Endothelial cell of umbilical vein (primary cell): ENCODE results near the gene PDLIM5. TPM values are rescaled to one million over a fixed set of nuclear protein-coding genes. Genes with fewer than 3 reads are reported as not detected.

Experiments used
- BruUV-seq: library from RNA; stranded (reverse); fragments of 400-500 nt; replicated peaks from 2 replicates; lab custom pipeline; 2021; lab: Mats Ljungman, UMichigan
- CTCF ChIA-PET: fragments of 300-600, 350-600 bp; sonication (Branson Sonifier 250); formaldehyde crosslinking; loops from one replicate; lab custom pipeline; 2021; ENCODE audit warnings: antibody characterized with exemption, inconsistent platforms; lab: Charles Lee
- POLR2A ChIA-PET: fragments of 300-600, 350-600 bp; sonication (Branson Sonifier 250); formaldehyde crosslinking; loops from one replicate; lab custom pipeline; 2021; ENCODE audit warnings: antibody characterized with exemption, inconsistent platforms; lab: Charles Lee
- DNase-seq: peaks from one replicate; pipeline ENCODE4 v3.0.0-alpha.2; 2011; ENCODE audit warnings: low read depth, low spot score
- FAIRE-seq: peaks from 2 replicates; lab custom pipeline; 2011; peaks lifted over from hg19 to GRCh38; lab: Jason Lieb, UNC
- H2AFZ ChIP-seq: 2 replicates; pipeline ENCODE4 v1.6.0; 2012; ENCODE audit warnings: low read depth, low read length, control low read depth, inconsistent platforms
- H3K27ac ChIP-seq: 2 replicates; pipeline ENCODE4 v1.5.1; 2011; ENCODE audit warnings: low read depth, mild to moderate bottlenecking, control low read depth, low read length, moderate library complexity; ENCODE audit not compliant: insufficient read depth
- H3K27me3 ChIP-seq, 2 experiments: 2 replicates each; pipeline versions ENCODE4 v1.6.0 to v1.6.1; 2011; ENCODE audit warnings: low read length in 2 of 2, mixed read lengths in 1 of 2; ENCODE audit not compliant: control insufficient read depth in 2 of 2, insufficient read depth in 2 of 2
- H3K36me3 ChIP-seq, 2 experiments: 2 replicates in 1 of 2; 3 replicates in 1 of 2; pipeline ENCODE4 v1.5.1; 2011; ENCODE audit warnings: low read length in 2 of 2, mild to moderate bottlenecking in 1 of 2, moderate library complexity in 1 of 2; ENCODE audit not compliant: control insufficient read depth in 2 of 2, insufficient read depth in 2 of 2; ENCODE audit errors: extremely low read depth in 1 of 2
- H3K4me1 ChIP-seq: 3 replicates; pipeline ENCODE4 v1.5.1; 2011; ENCODE audit warnings: mild to moderate bottlenecking, low read length; ENCODE audit not compliant: control insufficient read depth, insufficient read depth; ENCODE audit errors: extremely low read depth
- H3K4me2 ChIP-seq: 2 replicates; pipeline ENCODE4 v1.6.1; 2011; ENCODE audit warnings: low read length, control low read depth, mixed read lengths; ENCODE audit not compliant: insufficient read depth
- H3K4me3 ChIP-seq, 3 experiments: fragments of 200-600 bp in 1 of 3; sonication (generic), shearing (Covaris generic) in 1 of 3; replicated peaks in 1 of 3; 2 replicates each; pipeline ENCODE4 v1.5.1; 2011 to 2016; ENCODE audit warnings: control low read depth in 3 of 3, low read length in 3 of 3, mild to moderate bottlenecking in 2 of 3, inconsistent platforms in 1 of 3, low read depth in 1 of 3, moderate library complexity in 1 of 3; ENCODE audit not compliant: insufficient read depth in 1 of 3
- H3K79me2 ChIP-seq: 2 replicates; pipeline ENCODE4 v1.6.0; 2012; ENCODE audit warnings: low read length, inconsistent platforms; ENCODE audit not compliant: control insufficient read depth, insufficient read depth
- H3K9ac ChIP-seq: replicated peaks from 2 replicates; pipeline ENCODE3; 2011; ENCODE audit warnings: low read length, control low read depth; ENCODE audit not compliant: insufficient read depth; ENCODE audit errors: extremely low read depth
- H3K9me1 ChIP-seq: replicated peaks from 3 replicates; pipeline ENCODE4 v1.6.0; 2011; ENCODE audit warnings: mild to moderate bottlenecking, low read length; ENCODE audit not compliant: control insufficient read depth, insufficient read depth; ENCODE audit errors: extremely low read depth
- H3K9me3 ChIP-seq: replicated peaks from 2 replicates; pipeline ENCODE4 v1.5.1; 2012; ENCODE audit warnings: low read length, inconsistent platforms; ENCODE audit not compliant: control insufficient read depth, insufficient read depth
- H4K20me1 ChIP-seq: replicated peaks from 2 replicates; pipeline ENCODE3; 2011; ENCODE audit warnings: mild to moderate bottlenecking, low read length; ENCODE audit not compliant: control insufficient read depth, insufficient read depth; ENCODE audit errors: extremely low read depth
- CTCF ChIP-seq, 2 donors: IDR thresholded peaks; 1 replicate in 1 of 2; 2 replicates in 1 of 2; pipeline ENCODE4 v1.5.1; 2011; ENCODE audit warnings: low read length in 2 of 2, mild to moderate bottlenecking in 2 of 2, moderate library complexity in 2 of 2, control low read depth in 1 of 2, inconsistent platforms in 1 of 2, low read depth in 1 of 2; ENCODE audit not compliant: insufficient read depth in 1 of 2; ENCODE audit errors: extremely low read depth in 1 of 2
- EZH2 ChIP-seq: IDR thresholded peaks from 2 replicates; pipeline ENCODE4 v1.6.1; 2012; ENCODE audit warnings: borderline replicate concordance, low read depth, mild to moderate bottlenecking, moderate library complexity, low read length, inconsistent platforms; ENCODE audit not compliant: severe bottlenecking
- FOS ChIP-seq: IDR thresholded peaks from 2 replicates; pipeline ENCODE4 v1.6.1; 2011; ENCODE audit warnings: mild to moderate bottlenecking, low read length, moderate library complexity, borderline replicate concordance; ENCODE audit not compliant: insufficient read depth
- GATA2 ChIP-seq: IDR thresholded peaks from 2 replicates; pipeline ENCODE4 v1.7.0; 2011; ENCODE audit warnings: low read depth, mild to moderate bottlenecking, moderate library complexity, mixed read lengths, low read length; ENCODE audit not compliant: insufficient read length, insufficient read depth
- JUN ChIP-seq: IDR thresholded peaks from 2 replicates; pipeline ENCODE4 v1.6.1; 2011; ENCODE audit warnings: borderline replicate concordance, low read depth; ENCODE audit not compliant: insufficient read length, insufficient read depth
- MYC ChIP-seq: IDR thresholded peaks from one replicate; pipeline ENCODE4 v1.6.1; 2011; ENCODE audit warnings: mild to moderate bottlenecking, low read depth, low read length
- POLR2A ChIP-seq: IDR thresholded peaks from 2 replicates; pipeline ENCODE4 v1.6.1; 2012; ENCODE audit warnings: low read depth, mild to moderate bottlenecking, control low read depth, low read length
- POLR2AphosphoS5 ChIP-seq: IDR thresholded peaks from 2 replicates; pipeline ENCODE4 v1.6.1; 2012; ENCODE audit warnings: low read depth, mild to moderate bottlenecking, control low read depth, low read length, moderate library complexity; ENCODE audit not compliant: insufficient read depth
- dilution Hi-C: fragments of 300-500 bp; cut with MboI; formaldehyde crosslinking; loops from one replicate; pipeline ENCODE4 v1.15.0; 2019; ENCODE audit warnings: low sequenced_read_pairs; ENCODE audit not compliant: extremely low pct_ligation_motif_present
- intact Hi-C: fragments of 100-400 bp; cut with micrococcal nuclease; formaldehyde crosslinking; loops from one replicate; pipeline ENCODE4 v1.10.0; 2022
- polyA plus RNA-seq, 4 experiments: library from polyadenylated mRNA; depleted of rRNA in 3 of 4; stranded (reverse) in 3 of 4; unstranded in 1 of 4; fragments of >200 nt; gene quantifications; 2 replicates each; pipeline versions ENCODE4 v1.2.1 to v1.2.3, GENCODE V29; 2011 to 2012; ENCODE audit warnings: missing spikeins in 1 of 4
- total RNA-seq: library from RNA; stranded (reverse); gene quantifications from 2 replicates; pipeline ENCODE4 v1.2.3, GENCODE V29; 2021
- TF ChIP-seq, protein P1 (sequence below): IDR thresholded peaks from 2 replicates; pipeline ENCODE4 v1.6.1; 2011; ENCODE audit not compliant: insufficient read depth, insufficient read length

The PDLIM5 gene
- total and polyA plus RNA-seq, 2 donors (not counting 3 experiments of a cell fraction or from before 2014, with no cell fraction given), result 243 to 310 TPM

GRCh38 chr4:94603170-94603747 is 151.5 kb downstream of the PDLIM5 start:
- ChIA-PET CTCF (no interaction called here), POLR2A (no interaction called here)
- Histone ChIP-seq H3K9me1 (peaks cover 3% of the 10 kb centered on the region), H2AFZ (no peak overlapping the region), H3K27me3 (no peaks in the 10 kb centered on the region), H3K79me2 (peaks cover 12% of the 10 kb centered on the region), H3K27ac (no peak overlapping the region), H3K4me2 (no peak overlapping the region), H4K20me1 (no peaks in the 10 kb centered on the region), H3K4me3 (no peak overlapping the region), H3K4me1 (peaks cover 25% of the 10 kb centered on the region), H3K9me3 (no peaks in the 10 kb centered on the region), H3K9ac (no peak overlapping the region), H3K36me3 (peaks cover 0 to 3% of the 10 kb centered on the region in 2 experiments)
- DNase-seq, result peak; percentile 67
- dilution Hi-C loops (no loop called here), intact Hi-C loops (no loop called here)
- BruUV-seq, result no TSS peak
- no peak for FAIRE-seq
- TF ChIP-seq JUN, result no peak
- TF ChIP-seq POLR2AphosphoS5, result peak; percentile 22
- TF ChIP-seq FOS, result peak; percentile 59

DNA sequence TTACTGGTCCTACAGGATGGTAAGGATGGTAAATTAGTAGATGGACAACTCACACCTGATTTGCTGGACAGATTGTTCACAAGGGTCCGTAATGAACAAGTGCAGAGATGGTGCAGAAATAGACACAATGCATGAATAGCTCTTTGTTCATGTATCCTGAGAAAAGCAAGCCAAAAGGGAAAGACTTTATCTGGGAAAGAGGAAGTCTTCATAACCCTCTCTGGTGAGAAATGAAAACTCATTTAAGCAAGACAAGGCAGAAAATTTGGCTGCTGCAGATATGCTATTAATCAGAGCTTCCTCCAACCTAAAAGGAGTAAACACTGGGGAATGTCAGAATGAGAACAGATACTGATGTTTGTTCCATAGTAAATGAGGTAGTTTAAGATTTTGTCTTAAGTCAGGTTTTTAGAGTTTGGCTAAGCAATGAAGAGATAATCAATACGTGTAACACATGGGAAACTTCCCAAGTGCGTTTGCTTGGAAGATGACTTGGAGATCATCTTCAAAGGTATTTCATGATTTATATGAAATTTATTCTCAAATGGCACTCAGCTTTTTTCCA is 153.6 kb downstream of the PDLIM5 start:
- Histone ChIP-seq H3K4me3 (no peak overlapping the region), H3K79me2 (peaks cover 12% of the 10 kb centered on the region), H2AFZ (no peak overlapping the region), H3K4me1 (peaks cover 25% of the 10 kb centered on the region), H3K36me3 (peaks cover 0 to 3% of the 10 kb centered on the region in 2 experiments), H3K27me3 (no peaks in the 10 kb centered on the region), H3K27ac (no peak overlapping the region), H3K4me2 (peak overlapping the region; percentile 17), H3K9ac (no peak overlapping the region), H4K20me1 (no peaks in the 10 kb centered on the region), H3K9me1 (peaks cover 3% of the 10 kb centered on the region), H3K9me3 (no peaks in the 10 kb centered on the region)
- dilution Hi-C loops, result no loop called here
- POLR2A ChIA-PET, result no interaction called here
- intact Hi-C loops, result no loop called here
- BruUV-seq, result no TSS peak
- no peak for FAIRE-seq
- DNase-seq, result peak; percentile 85
- TF ChIP-seq, protein P1, sequence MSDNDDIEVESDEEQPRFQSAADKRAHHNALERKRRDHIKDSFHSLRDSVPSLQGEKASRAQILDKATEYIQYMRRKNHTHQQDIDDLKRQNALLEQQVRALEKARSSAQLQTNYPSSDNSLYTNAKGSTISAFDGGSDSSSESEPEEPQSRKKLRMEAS, result no peak
- TF ChIP-seq FOS, result peak; percentile 39
- no peak for TF ChIP-seq EZH2
- TF ChIP-seq POLR2A, result no peak
- TF ChIP-seq MYC, result no peak
- no peak for TF ChIP-seq POLR2AphosphoS5
- no peak for TF ChIP-seq CTCF (IDR thresholded peaks at IDR 0.05; ENCODE audit: extremely low read depth in 1 of 2, insufficient read depth in 1 of 2, low read depth in 1 of 2, low read length in 2 of 2)
- peak; percentile 72 for TF ChIP-seq GATA2
- TF ChIP-seq JUN, result peak; percentile 3
- CTCF ChIA-PET, result interaction anchor here (1.1 to 1.5 kb wide), 2 partner anchors 54 to 198 kb away, joined by 4 to 6 read pairs; no protein-coding TSS in a partner anchor
